ENCODE measurements around the gene SIRT2. TPM values are rescaled to one million over a fixed set of nuclear protein-coding genes. Genes with fewer than 3 reads are reported as not detected.

SIRT2 gene
- total RNA-seq, 1 experiment from 2014 or later, result 51.7 TPM

- Mint-ChIP-seq H3K27me3 (ENCODE audit: unreplicated experiment) (peaks cover 14% of the 10 kb centered on the region), H3K9me3 (ENCODE audit: low read depth, unreplicated experiment) (no peaks in the 10 kb centered on the region), H3K27ac (ENCODE audit: unreplicated experiment) (peak overlapping the region; percentile 98), H3K4me3 (ENCODE audit: low read depth, unreplicated experiment) (peak overlapping the region; percentile 82), H3K36me3 (ENCODE audit: insufficient read depth, unreplicated experiment) (peaks cover 98% of the 10 kb centered on the region), H3K4me1 (ENCODE audit: low read depth, unreplicated experiment) (peaks cover 36% of the 10 kb centered on the region)
- TSS peak; percentile 35 for BruUV-seq (replicated peaks)
- TF ChIP-seq CTCF (IDR thresholded peaks at IDR 0.05; ENCODE audit: unreplicated experiment), result no peak
- peak; percentile 30 for DNase-seq
- CTCF ChIA-PET, result interaction anchor here (0.6 to 1.0 kb wide), 7 partner anchors 17 to 186 kb away, joined by 3 to 8 read pairs (median 3); partner anchors contain the start of genes ECH1, MRPS12, NFKBIB and SARS2
- intact Hi-C loops (cut with micrococcal nuclease; ENCODE audit: unreplicated experiment), result no loop called here
These were observed 50.9 kb downstream of the SIRT2 start for GRCh38 chr19:38848299-38849146.

- H3K4me1 Mint-ChIP-seq (ENCODE audit: low read depth, unreplicated experiment), result peaks cover 37% of the 10 kb centered on the region
- no peaks in the 10 kb centered on the region for H3K9me3 Mint-ChIP-seq (ENCODE audit: low read depth, unreplicated experiment)
- intact Hi-C loops (cut with micrococcal nuclease; ENCODE audit: unreplicated experiment), result no loop called here
- TF ChIP-seq CTCF (IDR thresholded peaks at IDR 0.05; ENCODE audit: unreplicated experiment), result no peak
- peaks cover 100% of the 10 kb centered on the region for H3K36me3 Mint-ChIP-seq (ENCODE audit: insufficient read depth, unreplicated experiment)
- peaks cover 14% of the 10 kb centered on the region for H3K27me3 Mint-ChIP-seq (ENCODE audit: unreplicated experiment)
- TSS peak; percentile 0 for BruUV-seq (replicated peaks)
- no peak for DNase-seq
- CTCF ChIA-PET, result no interaction called here
- no peak overlapping the region for H3K4me3 Mint-ChIP-seq (ENCODE audit: low read depth, unreplicated experiment)
- peak overlapping the region; percentile 7 for H3K27ac Mint-ChIP-seq (ENCODE audit: unreplicated experiment)
These were observed 53.3 kb downstream of the SIRT2 start for GRCh38 chr19:38846097-38846496.

GRCh38 chr19:38845374-38846024 lies 53.9 kb downstream of the SIRT2 start:
- Mint-ChIP-seq H3K9me3 (ENCODE audit: low read depth, unreplicated experiment) (no peaks in the 10 kb centered on the region), H3K4me1 (ENCODE audit: low read depth, unreplicated experiment) (peaks cover 37% of the 10 kb centered on the region), H3K36me3 (ENCODE audit: insufficient read depth, unreplicated experiment) (peaks cover 100% of the 10 kb centered on the region), H3K4me3 (ENCODE audit: low read depth, unreplicated experiment) (no peak overlapping the region), H3K27ac (ENCODE audit: unreplicated experiment) (peak overlapping the region; percentile 7), H3K27me3 (ENCODE audit: unreplicated experiment) (peaks cover 11% of the 10 kb centered on the region)
- CTCF ChIA-PET, result no interaction called here
- no TSS peak for BruUV-seq (replicated peaks)
- no peak for DNase-seq
- TF ChIP-seq CTCF (IDR thresholded peaks at IDR 0.05; ENCODE audit: unreplicated experiment), result no peak
- intact Hi-C loops (cut with micrococcal nuclease; ENCODE audit: unreplicated experiment), result no loop called here

- CTCF ChIA-PET, result interaction anchor here (0.6 kb wide), 1 partner anchor 9 kb away, joined by 3 read pairs; no protein-coding TSS in a partner anchor
- intact Hi-C loops (cut with micrococcal nuclease; ENCODE audit: unreplicated experiment), result no loop called here
- Mint-ChIP-seq H3K4me1 (ENCODE audit: low read depth, unreplicated experiment) (peaks cover 43% of the 10 kb centered on the region), H3K36me3 (ENCODE audit: insufficient read depth, unreplicated experiment) (peaks cover 99% of the 10 kb centered on the region), H3K9me3 (ENCODE audit: low read depth, unreplicated experiment) (no peaks in the 10 kb centered on the region), H3K27me3 (ENCODE audit: unreplicated experiment) (no peaks in the 10 kb centered on the region), H3K4me3 (ENCODE audit: low read depth, unreplicated experiment) (no peak overlapping the region), H3K27ac (ENCODE audit: unreplicated experiment) (peak overlapping the region; percentile 1)
- DNase-seq, result no peak
- BruUV-seq (replicated peaks), result no TSS peak
- TF ChIP-seq CTCF (IDR thresholded peaks at IDR 0.05; ENCODE audit: unreplicated experiment), result no peak
These were observed 55.2 kb downstream of the SIRT2 start for GRCh38 chr19:38844093-38844686.
